GM10266 (cell line): ENCODE results near the gene KRTAP29-1.

Experiments used
- DNase-seq: peaks from one replicate; pipeline ENCODE4 v3.0.0; 2012; ENCODE audit errors: extremely low spot score
- TF ChIP-seq, protein P1 (sequence below): IDR thresholded peaks from 2 replicates; pipeline ENCODE4 v1.5.1; 2012; ENCODE audit warnings: mild to moderate bottlenecking, low read depth; ENCODE audit not compliant: control insufficient read depth, insufficient read depth; ENCODE audit errors: missing control alignments

Gene KRTAP29-1

GRCh38 chr17:41307647-41308046 is 5.0 kb upstream of the KRTAP29-1 start:
- DNase-seq: no peak
- TF ChIP-seq, protein P1, sequence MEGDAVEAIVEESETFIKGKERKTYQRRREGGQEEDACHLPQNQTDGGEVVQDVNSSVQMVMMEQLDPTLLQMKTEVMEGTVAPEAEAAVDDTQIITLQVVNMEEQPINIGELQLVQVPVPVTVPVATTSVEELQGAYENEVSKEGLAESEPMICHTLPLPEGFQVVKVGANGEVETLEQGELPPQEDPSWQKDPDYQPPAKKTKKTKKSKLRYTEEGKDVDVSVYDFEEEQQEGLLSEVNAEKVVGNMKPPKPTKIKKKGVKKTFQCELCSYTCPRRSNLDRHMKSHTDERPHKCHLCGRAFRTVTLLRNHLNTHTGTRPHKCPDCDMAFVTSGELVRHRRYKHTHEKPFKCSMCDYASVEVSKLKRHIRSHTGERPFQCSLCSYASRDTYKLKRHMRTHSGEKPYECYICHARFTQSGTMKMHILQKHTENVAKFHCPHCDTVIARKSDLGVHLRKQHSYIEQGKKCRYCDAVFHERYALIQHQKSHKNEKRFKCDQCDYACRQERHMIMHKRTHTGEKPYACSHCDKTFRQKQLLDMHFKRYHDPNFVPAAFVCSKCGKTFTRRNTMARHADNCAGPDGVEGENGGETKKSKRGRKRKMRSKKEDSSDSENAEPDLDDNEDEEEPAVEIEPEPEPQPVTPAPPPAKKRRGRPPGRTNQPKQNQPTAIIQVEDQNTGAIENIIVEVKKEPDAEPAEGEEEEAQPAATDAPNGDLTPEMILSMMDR: no peak

GRCh38 chr17:41304091-41304490 is 1.4 kb upstream of the KRTAP29-1 start:
- TF ChIP-seq, protein P1: no peak
- DNase-seq: no peak

- TF ChIP-seq, protein P1: no peak
- no peak for DNase-seq
Measured at GRCh38 chr17:41302981-41303380, 330 bp upstream of the KRTAP29-1 start.

DNA sequence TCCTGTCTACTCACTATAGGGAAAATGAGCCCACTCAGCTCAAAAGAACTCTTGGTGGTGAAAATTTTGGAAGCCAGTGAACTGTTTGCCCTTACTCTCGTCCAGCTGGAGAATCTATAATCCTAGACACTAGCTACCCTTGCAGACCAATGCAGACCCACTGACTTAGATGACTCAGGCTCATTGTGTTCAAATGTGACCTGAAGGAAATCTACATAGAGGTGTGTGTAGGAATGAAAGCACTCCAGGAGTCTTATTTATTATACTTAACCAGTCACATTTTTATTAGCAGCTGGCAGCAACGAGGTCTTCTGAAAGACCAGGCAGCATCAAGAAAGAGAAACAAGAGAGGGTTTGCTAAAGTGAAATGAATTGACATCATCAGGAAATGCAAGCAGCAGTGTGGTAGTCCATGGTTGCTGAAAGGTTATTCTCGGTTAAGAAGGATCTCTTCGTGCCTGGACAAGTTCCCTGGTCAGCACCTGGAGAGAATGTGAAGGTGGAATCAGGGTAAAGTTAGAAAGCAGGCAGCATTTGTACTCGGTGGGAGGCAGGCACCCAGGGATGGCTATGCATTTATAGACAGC is 1.4 kb downstream of the KRTAP29-1 start:
- DNase-seq: no peak
- TF ChIP-seq, protein P1: no peak

- no peak for DNase-seq
- TF ChIP-seq, protein P1: no peak
Measured at GRCh38 chr17:41298458-41299135, 4.1 kb downstream of the KRTAP29-1 start.

DNA sequence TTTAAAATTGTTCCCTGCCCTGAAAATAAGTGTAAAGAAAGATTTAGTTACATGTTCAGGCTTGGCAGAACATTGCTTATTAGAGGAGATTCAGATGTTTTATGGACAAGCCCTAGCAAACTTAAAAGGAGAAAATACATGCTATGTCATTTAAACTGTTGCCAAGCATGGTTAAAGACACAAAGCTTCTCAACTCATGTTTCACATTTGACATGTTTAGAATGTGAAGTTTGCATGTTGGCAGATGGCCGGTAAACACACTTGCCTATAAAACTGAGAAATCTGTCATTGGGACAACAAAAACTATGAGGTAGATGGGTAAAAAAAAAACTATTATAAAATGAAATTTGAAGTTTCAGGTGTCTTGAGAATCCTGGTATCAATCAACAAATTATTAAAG is 5.8 kb downstream of the KRTAP29-1 start:
- DNase-seq: no peak

GRCh38 chr17:41294016-41294415 is 8.6 kb downstream of the KRTAP29-1 start:
- DNase-seq: no peak
- TF ChIP-seq, protein P1: no peak

More for the DNA sequence above, 5.8 kb downstream of the KRTAP29-1 start:
- TF ChIP-seq, protein P1: no peak
